K562 (cell line): ENCODE data around the gene TMEM132D. TPM values are rescaled to one million over a fixed set of nuclear protein-coding genes. Genes with fewer than 3 reads are reported as not detected.

Experiments
- ATAC-seq: fragments of 200-7000 bp; cut with Tn5 transposase; 3 replicates; pipeline ENCODE4 v1.9.1; 2020; ENCODE audit warnings: moderate library complexity
- BruUV-seq: library from RNA; stranded (reverse); fragments of 400-500 nt; replicated peaks from 2 replicates; lab custom pipeline; 2021; lab: Mats Ljungman, UMichigan
- CTCF ChIA-PET: fragments of 300-600 bp; formaldehyde crosslinking; extraction: SDS; loops from one replicate; lab custom pipeline; 2021; ENCODE audit warnings: low intra/inter-chr PET ratio; lab: Yijun Ruan, JAX
- POLR2A ChIA-PET: fragments of 300-600, 350-650 bp; sonication (Branson Sonifier 250); formaldehyde crosslinking; extraction: SDS; loops from one replicate; lab custom pipeline; 2021; ENCODE audit warnings: antibody characterized with exemption, inconsistent platforms; lab: Yijun Ruan, JAX
- DNase-seq, 4 experiments: peaks; one replicate each; pipeline versions ENCODE4 v3.0.0 to v3.0.0-alpha.2; 2011 to 2018; ENCODE audit warnings: low spot score in 3 of 4, mixed read lengths in 3 of 4; ENCODE audit errors: extremely low read depth in 1 of 4
- FAIRE-seq: peaks from 2 replicates; lab custom pipeline; 2011; peaks lifted over from hg19 to GRCh38; lab: Jason Lieb, UNC
- H2AFZ ChIP-seq: 2 replicates; pipeline ENCODE4 v1.6.0; 2011; ENCODE audit warnings: low read depth, low read length, control low read depth, inconsistent platforms
- H3K27ac ChIP-seq: fragments of 200-600 bp; 3 replicates; pipeline ENCODE4 v1.8.0; 2011; ENCODE audit warnings: low read depth, mild to moderate bottlenecking, control low read depth, inconsistent platforms, low read length, moderate library complexity, mixed read lengths; ENCODE audit errors: extremely low read depth
- H3K27me3 ChIP-seq, 2 experiments: fragments of 300-600 bp in 1 of 2; 2 replicates in 1 of 2; 3 replicates in 1 of 2; pipeline versions ENCODE4 v1.6.0 to v1.8.0; 2011; ENCODE audit warnings: inconsistent platforms in 2 of 2, low read length in 2 of 2, mild to moderate bottlenecking in 1 of 2, mixed read lengths in 1 of 2, moderate library complexity in 1 of 2; ENCODE audit not compliant: control insufficient read depth in 2 of 2, insufficient read depth in 2 of 2
- H3K36me3 ChIP-seq: fragments of 300-600 bp; 3 replicates; pipeline ENCODE4 v1.8.0; 2011; ENCODE audit warnings: mild to moderate bottlenecking, low read length, inconsistent platforms; ENCODE audit not compliant: control insufficient read depth, insufficient read depth
- H3K4me1 ChIP-seq, 2 experiments: fragments of 200-600 bp in 1 of 2; replicated peaks in 1 of 2; 2 replicates in 1 of 2; 3 replicates in 1 of 2; pipeline versions ENCODE4 v1.5.1 to v1.8.0; 2011; ENCODE audit warnings: inconsistent platforms in 2 of 2, low read length in 2 of 2, mild to moderate bottlenecking in 1 of 2, mixed read lengths in 1 of 2, moderate library complexity in 1 of 2; ENCODE audit not compliant: control insufficient read depth in 2 of 2, insufficient read depth in 2 of 2
- H3K4me2 ChIP-seq: 2 replicates; pipeline ENCODE4 v1.6.1; 2011; ENCODE audit warnings: low read length, control low read depth, inconsistent platforms, mixed read lengths; ENCODE audit not compliant: insufficient read depth
- H3K4me3 ChIP-seq: fragments of 200-600 bp; sonication (generic), shearing (Covaris generic); 2 replicates; pipeline ENCODE4 v1.5.1; 2016; ENCODE audit warnings: control low read depth, inconsistent platforms
- H3K79me2 ChIP-seq: fragments of 200-600 bp; 3 replicates; pipeline ENCODE4 v1.8.0; 2011; ENCODE audit warnings: low read length, inconsistent platforms; ENCODE audit not compliant: control insufficient read depth, insufficient read depth
- H3K9ac ChIP-seq, 2 experiments: 2 replicates each; pipeline versions ENCODE4 v1.6.0 to v1.6.1; 2011; ENCODE audit warnings: low read depth in 2 of 2, low read length in 2 of 2, control low read depth in 1 of 2, inconsistent platforms in 1 of 2, mild to moderate bottlenecking in 1 of 2, mixed read lengths in 1 of 2; ENCODE audit not compliant: insufficient read depth in 1 of 2
- H3K9me1 ChIP-seq: one replicate; pipeline ENCODE4 v1.6.0; 2011; ENCODE audit warnings: inconsistent platforms, mild to moderate bottlenecking, low read length, moderate library complexity; ENCODE audit not compliant: control insufficient read depth, insufficient read depth
- H3K9me3 ChIP-seq: replicated peaks from 2 replicates; pipeline ENCODE4 v1.5.1; 2011; ENCODE audit warnings: low read depth, low read length, inconsistent platforms; ENCODE audit not compliant: control insufficient read depth, insufficient read depth
- H4K20me1 ChIP-seq: replicated peaks from 2 replicates; pipeline ENCODE4 v1.6.1; 2011; ENCODE audit warnings: low read length, inconsistent platforms, mixed read lengths; ENCODE audit not compliant: control insufficient read depth, insufficient read depth
- MTA2 ChIP-seq: fragments of 450-650 bp; IDR thresholded peaks from 2 replicates; pipeline ENCODE4 v1.6.1; 2016; ENCODE audit warnings: low read depth
- NFIX ChIP-seq: fragments of 250-450 bp; sonication (Bioruptor Pico); IDR thresholded peaks from 2 replicates; pipeline ENCODE4 v1.4.0; 2020; ENCODE audit warnings: low read depth, mild to moderate bottlenecking, moderate library complexity
- POLR2B ChIP-seq: fragments of 450-650 bp; IDR thresholded peaks from 2 replicates; pipeline ENCODE4 v1.6.1; 2018; ENCODE audit warnings: low read depth; ENCODE audit not compliant: partially characterized antibody
- SMARCB1 ChIP-seq: IDR thresholded peaks from 2 replicates; pipeline ENCODE4 v1.6.1; 2011; ENCODE audit warnings: improper control_type of control experiment, low read depth; ENCODE audit not compliant: insufficient read length
- ZNF133 ChIP-seq: fragments of 250-450 bp; sonication (Bioruptor Pico); IDR thresholded peaks from 2 replicates; pipeline ENCODE4 v1.4.0; 2020; ENCODE audit warnings: mild to moderate bottlenecking
- WGBS: fragments of 100-300 bp; shearing (Covaris generic); methylation state at CpG from one replicate; pipeline ENCODE4 v1.1.6; 2016; ENCODE audit warnings: low coverage, mixed read lengths; ENCODE audit not compliant: insufficient coverage; ENCODE audit errors: missing lambda C conversion rate; 5-methylcytosine and 5-hydroxymethylcytosine counted together
- in situ Hi-C: fragments of 300-500 bp; cut with MboI; formaldehyde crosslinking; loops from 4 replicates; pipeline ENCODE4 v1.15.0; 2018; ENCODE audit warnings: inconsistent platforms, mixed read lengths
- intact Hi-C: fragments of 100-400 bp; cut with micrococcal nuclease; formaldehyde crosslinking; loops from 2 replicates; pipeline ENCODE4 v1.14.2; 2022
- polyA plus RNA-seq, 8 experiments: library from polyadenylated mRNA; depleted of rRNA in 4 of 8; stranded (reverse) in 5 of 8; unstranded in 3 of 8; fragments of >200 nt; fragmentation: Nextera tagmentation in 2 of 8; fragmentation: Illumina TruSeq in 1 of 8; extraction: Ambion mirVana in 2 of 8; extraction: Trizol in 1 of 8; gene quantifications; 2 replicates each; pipeline versions ENCODE4 v1.2.1 to v1.2.3, GENCODE V29; 2011 to 2014; ENCODE audit warnings: inconsistent platforms in 1 of 8, missing spikeins in 1 of 8
- total RNA-seq, 7 experiments: library from RNA; depleted of rRNA in 6 of 7; stranded (reverse); fragments of >200 nt in 6 of 7; fragmentation: Illumina TruSeq in 2 of 7; extraction: Trizol in 2 of 7; gene quantifications; 2 replicates each; pipeline versions ENCODE4 v1.2.1 to v1.2.3, GENCODE V29; 2011 to 2021; ENCODE audit warnings: low replicate concordance in 1 of 7

TMEM132D gene
- total and polyA plus RNA-seq, 9 of the 15 experiments (the other 6 are each of a cell fraction or from before 2014, with no cell fraction given): not detected

GRCh38 chr12:129401572-129401971 is 502.3 kb downstream of the TMEM132D start (continued):
- TF ChIP-seq POLR2B: no peak

- Histone ChIP-seq H2AFZ (no peak overlapping the region), H3K4me3 (no peak overlapping the region), H3K4me1 (no peaks in the 10 kb centered on the region), H3K9me3 (no peaks in the 10 kb centered on the region), H3K79me2 (no peaks in the 10 kb centered on the region), H3K27me3 (no peaks in the 10 kb centered on the region), H3K9me1 (no peaks in the 10 kb centered on the region), H3K9ac (no peak overlapping the region), H3K36me3 (no peaks in the 10 kb centered on the region), H3K4me2 (no peak overlapping the region), H4K20me1 (no peaks in the 10 kb centered on the region), H3K27ac (no peak overlapping the region)
- intact Hi-C loops (no loop called here), in situ Hi-C loops (no loop called here)
- TF ChIP-seq MTA2: no peak
- WGBS: under 1% methylated on average over 16 of the region's 16 CpGs
- no peak for DNase-seq
- ChIA-PET POLR2A (no interaction called here), CTCF (no interaction called here)
- BruUV-seq: no TSS peak
- FAIRE-seq: no peak
- ATAC-seq: no peak
Observed at GRCh38 chr12:129394177-129394825, 509.5 kb downstream of the TMEM132D start.

GRCh38 chr12:129393357-129393937 is 510.4 kb downstream of the TMEM132D start:
- H3K79me2 ChIP-seq: no peaks in the 10 kb centered on the region
- intact Hi-C loops: no loop called here
- H3K27me3 ChIP-seq: no peaks in the 10 kb centered on the region
- FAIRE-seq (no peak), DNase-seq (no peak), ATAC-seq (no peak)
- H3K36me3 ChIP-seq: no peaks in the 10 kb centered on the region
- in situ Hi-C loops: no loop called here
- no peak overlapping the region for H3K4me3 ChIP-seq
- H2AFZ ChIP-seq: no peak overlapping the region
- TF ChIP-seq ZNF133 (CRISPR knock-in tag) (no peak), SMARCB1 (no peak), NFIX (CRISPR knock-in tag) (no peak)
- BruUV-seq: no TSS peak
- no peak overlapping the region for H3K9ac ChIP-seq
- H4K20me1 ChIP-seq: no peaks in the 10 kb centered on the region
- WGBS: 0% methylated on average over 5 of the region's 5 CpGs
- ChIA-PET POLR2A (no interaction called here), CTCF (no interaction called here)
- H3K4me2 ChIP-seq: no peak overlapping the region
- no peaks in the 10 kb centered on the region for H3K9me3 ChIP-seq
- no peak overlapping the region for H3K27ac ChIP-seq
- H3K4me1 ChIP-seq: no peaks in the 10 kb centered on the region
- no peaks in the 10 kb centered on the region for H3K9me1 ChIP-seq
